Measurements from ENCODE around the gene CEP112. TPM values are rescaled to one million over a fixed set of nuclear protein-coding genes. Genes with fewer than 3 reads are reported as not detected.
A peak's percentile ranks its signal among the peaks of the same experiment; 100 is the strongest.

Gene CEP112
- total RNA-seq, 1 experiment from 2014 or later, result 6.1 TPM

DNA sequence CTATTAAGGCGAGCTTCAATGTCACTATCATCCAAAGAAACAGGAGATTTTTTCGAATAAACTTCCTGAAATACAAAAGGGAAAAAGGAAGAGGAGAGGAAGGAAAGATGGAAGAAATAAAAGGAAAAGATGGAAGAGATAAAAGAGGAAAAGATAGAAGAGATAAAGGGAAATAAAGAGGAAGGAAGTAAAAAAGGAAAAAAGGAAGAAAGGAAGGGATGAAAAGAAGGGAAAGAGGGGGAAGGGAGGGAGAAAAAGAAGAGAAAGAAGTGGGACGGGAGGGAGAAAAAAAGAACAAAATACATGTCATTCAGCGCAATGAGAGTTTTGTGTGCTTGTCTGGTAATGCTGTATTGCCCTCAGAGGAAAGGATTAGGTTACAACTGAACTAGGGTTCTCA, 62.2 kb downstream of the CEP112 start:
- POLR2A ChIA-PET, result no interaction called here
- H3K4me3 Mint-ChIP-seq, result no peak overlapping the region

DNA sequence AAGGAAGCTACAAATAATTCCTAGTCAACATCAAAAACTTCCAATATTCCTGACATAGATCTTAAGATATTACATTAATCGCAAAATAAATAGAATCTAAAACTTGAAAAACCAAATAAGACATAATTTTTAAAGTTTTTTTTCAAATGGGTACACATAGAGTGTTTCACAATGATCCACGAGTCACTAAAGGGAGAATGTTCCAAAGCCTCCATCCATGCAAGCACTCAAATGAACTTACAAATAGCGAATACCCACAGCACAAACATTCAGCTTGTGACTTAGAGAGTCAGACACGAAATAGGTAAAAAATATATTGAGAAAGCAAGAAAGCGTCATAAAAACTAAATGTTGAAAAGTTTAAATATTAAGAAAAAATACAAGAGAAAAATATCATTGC, 65.7 kb downstream of the CEP112 start:
- H3K36me3 Mint-ChIP-seq, result no peaks in the 10 kb centered on the region
- no peak for TF ChIP-seq SMAD4 (CRISPR knock-in tag; IDR thresholded peaks at IDR 0.05)
- TF ChIP-seq, protein P1, sequence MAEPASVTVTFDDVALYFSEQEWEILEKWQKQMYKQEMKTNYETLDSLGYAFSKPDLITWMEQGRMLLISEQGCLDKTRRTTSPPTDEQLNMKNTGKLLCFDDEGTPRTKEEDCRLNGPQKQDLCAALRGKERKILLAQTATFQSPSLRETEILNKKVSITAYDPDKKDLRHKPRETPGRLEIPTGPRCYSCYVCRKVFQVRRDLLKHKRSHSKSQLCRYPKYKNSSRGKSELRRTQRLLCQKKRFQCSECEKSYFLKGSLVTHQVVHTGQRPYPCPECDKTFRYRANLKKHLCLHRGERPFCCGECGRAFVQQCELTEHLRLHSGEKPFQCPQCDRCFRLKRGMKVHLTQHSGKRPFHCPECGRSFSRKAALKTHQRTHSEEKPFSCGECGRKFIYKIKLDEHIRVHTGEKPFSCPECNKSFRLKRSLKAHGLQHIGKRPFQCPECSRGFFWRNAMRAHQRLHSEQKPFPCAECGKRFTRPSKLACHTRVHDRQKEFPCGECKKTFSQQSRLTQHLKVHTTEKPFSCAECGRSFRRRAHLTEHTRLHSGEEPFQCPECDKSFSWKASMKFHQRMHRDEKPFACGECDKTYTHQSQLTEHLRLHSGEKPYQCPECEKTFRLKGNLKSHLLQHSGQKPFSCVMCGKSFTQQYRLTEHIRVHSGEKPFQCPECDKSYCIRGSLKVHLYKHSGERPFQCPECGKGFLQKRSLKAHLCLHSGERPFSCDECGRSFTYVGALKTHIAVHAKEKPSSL (CRISPR knock-in tag; conservative IDR thresholded peaks at IDR 0.05), result no peak
- TF ChIP-seq, protein P2, sequence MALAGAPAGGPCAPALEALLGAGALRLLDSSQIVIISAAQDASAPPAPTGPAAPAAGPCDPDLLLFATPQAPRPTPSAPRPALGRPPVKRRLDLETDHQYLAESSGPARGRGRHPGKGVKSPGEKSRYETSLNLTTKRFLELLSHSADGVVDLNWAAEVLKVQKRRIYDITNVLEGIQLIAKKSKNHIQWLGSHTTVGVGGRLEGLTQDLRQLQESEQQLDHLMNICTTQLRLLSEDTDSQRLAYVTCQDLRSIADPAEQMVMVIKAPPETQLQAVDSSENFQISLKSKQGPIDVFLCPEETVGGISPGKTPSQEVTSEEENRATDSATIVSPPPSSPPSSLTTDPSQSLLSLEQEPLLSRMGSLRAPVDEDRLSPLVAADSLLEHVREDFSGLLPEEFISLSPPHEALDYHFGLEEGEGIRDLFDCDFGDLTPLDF (CRISPR knock-in tag; IDR thresholded peaks at IDR 0.05), result no peak
- no peak overlapping the region for H3K4me3 Mint-ChIP-seq
- ChIA-PET CTCF (interaction anchor here (1.6 kb wide), 1 partner anchor 38 kb away, joined by 3 read pairs; no protein-coding TSS in a partner anchor), POLR2A (no interaction called here)
- ATAC-seq (no peak), DNase-seq (ENCODE audit: low spot score) (no peak)
- H3K27me3 Mint-ChIP-seq (ENCODE audit: low read depth), result no peaks in the 10 kb centered on the region
- H3K4me1 Mint-ChIP-seq, result peaks cover 12% of the 10 kb centered on the region
- H3K27ac Mint-ChIP-seq, result no peak overlapping the region
- no peaks in the 10 kb centered on the region for H3K9me3 Mint-ChIP-seq

More for the DNA sequence above, 62.2 kb downstream of the CEP112 start:
- Mint-ChIP-seq H3K27me3 (ENCODE audit: low read depth) (no peaks in the 10 kb centered on the region), H3K36me3 (no peaks in the 10 kb centered on the region), H3K27ac (no peak overlapping the region), H3K9me3 (no peaks in the 10 kb centered on the region), H3K4me1 (peaks cover 7% of the 10 kb centered on the region)
- DNase-seq (ENCODE audit: low spot score), result no peak
- TF ChIP-seq, protein P3, sequence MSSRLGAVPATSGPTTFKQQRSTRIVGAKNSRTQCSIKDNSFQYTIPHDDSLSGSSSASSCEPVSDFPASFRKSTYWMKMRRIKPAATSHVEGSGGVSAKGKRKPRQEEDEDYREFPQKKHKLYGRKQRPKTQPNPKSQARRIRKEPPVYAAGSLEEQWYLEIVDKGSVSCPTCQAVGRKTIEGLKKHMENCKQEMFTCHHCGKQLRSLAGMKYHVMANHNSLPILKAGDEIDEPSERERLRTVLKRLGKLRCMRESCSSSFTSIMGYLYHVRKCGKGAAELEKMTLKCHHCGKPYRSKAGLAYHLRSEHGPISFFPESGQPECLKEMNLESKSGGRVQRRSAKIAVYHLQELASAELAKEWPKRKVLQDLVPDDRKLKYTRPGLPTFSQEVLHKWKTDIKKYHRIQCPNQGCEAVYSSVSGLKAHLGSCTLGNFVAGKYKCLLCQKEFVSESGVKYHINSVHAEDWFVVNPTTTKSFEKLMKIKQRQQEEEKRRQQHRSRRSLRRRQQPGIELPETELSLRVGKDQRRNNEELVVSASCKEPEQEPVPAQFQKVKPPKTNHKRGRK (CRISPR knock-in tag; IDR thresholded peaks at IDR 0.05; ENCODE audit: borderline replicate concordance), result 0 out of 2 replicates have a peak, but pooled peaks have one; percentile 40
- no peak for TF ChIP-seq TEAD4 (CRISPR knock-in tag; IDR thresholded peaks at IDR 0.05)
- no peak for ATAC-seq
- CTCF ChIA-PET, result no interaction called here

DNA sequence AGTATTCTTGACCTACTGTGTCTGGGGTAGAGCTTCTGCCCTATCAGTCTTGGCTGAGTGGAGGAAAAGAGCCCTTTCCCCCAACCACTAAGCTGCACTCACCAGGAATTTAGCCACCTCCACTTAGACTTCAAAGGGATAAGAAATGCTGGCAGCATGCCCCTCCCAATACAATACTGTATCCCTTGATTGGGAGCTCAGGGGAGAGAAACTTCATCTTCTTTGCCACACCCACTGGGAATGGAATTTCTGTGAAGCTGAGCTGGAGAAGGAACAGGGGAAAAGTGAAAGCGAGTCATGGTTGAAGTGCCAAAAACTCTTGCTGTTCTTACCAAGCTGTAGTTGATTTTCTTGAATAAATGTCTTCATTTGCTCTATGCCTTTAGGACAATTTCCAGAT, 68.8 kb downstream of the CEP112 start:
- Mint-ChIP-seq H3K4me1 (peaks cover 12% of the 10 kb centered on the region), H3K4me3 (no peak overlapping the region), H3K27me3 (ENCODE audit: low read depth) (no peaks in the 10 kb centered on the region), H3K36me3 (no peaks in the 10 kb centered on the region), H3K27ac (no peak overlapping the region), H3K9me3 (peaks cover 11% of the 10 kb centered on the region; the same call in 1 of the 2 replicates)
- ATAC-seq (peak; percentile 65), DNase-seq (ENCODE audit: low spot score) (no peak)
- CTCF ChIA-PET, result interaction anchor here (0.9 to 1.2 kb wide), 3 partner anchors 83 to 892 kb away, joined by 3 to 4 read pairs (median 4); no protein-coding TSS in a partner anchor
- POLR2A ChIA-PET, result no interaction called here
- TF ChIP-seq, protein P4, sequence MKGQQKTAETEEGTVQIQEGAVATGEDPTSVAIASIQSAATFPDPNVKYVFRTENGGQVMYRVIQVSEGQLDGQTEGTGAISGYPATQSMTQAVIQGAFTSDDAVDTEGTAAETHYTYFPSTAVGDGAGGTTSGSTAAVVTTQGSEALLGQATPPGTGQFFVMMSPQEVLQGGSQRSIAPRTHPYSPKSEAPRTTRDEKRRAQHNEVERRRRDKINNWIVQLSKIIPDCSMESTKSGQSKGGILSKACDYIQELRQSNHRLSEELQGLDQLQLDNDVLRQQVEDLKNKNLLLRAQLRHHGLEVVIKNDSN (CRISPR knock-in tag; IDR thresholded peaks at IDR 0.05), result no peak
- TF ChIP-seq EMX1 (CRISPR knock-in tag; IDR thresholded peaks at IDR 0.05) (no peak), SMAD4 (CRISPR knock-in tag; IDR thresholded peaks at IDR 0.05) (no peak), ELF4 (CRISPR knock-in tag; IDR thresholded peaks at IDR 0.05; ENCODE audit: low read depth) (no peak), NR3C1 (CRISPR knock-in tag; conservative IDR thresholded peaks at IDR 0.05; ENCODE audit: low read depth) (no peak), OVOL2 (CRISPR knock-in tag; IDR thresholded peaks at IDR 0.05; ENCODE audit: borderline replicate concordance) (no peak), NFYB (CRISPR knock-in tag; conservative IDR thresholded peaks at IDR 0.05; ENCODE audit: low read depth) (no peak), ZNF671 (CRISPR knock-in tag; IDR thresholded peaks at IDR 0.05) (no peak), ZNF423 (CRISPR knock-in tag; IDR thresholded peaks at IDR 0.05) (no peak), ZNF219 (CRISPR knock-in tag; IDR thresholded peaks at IDR 0.05; ENCODE audit: borderline replicate concordance) (no peak)
- TF ChIP-seq, protein P1 (CRISPR knock-in tag; conservative IDR thresholded peaks at IDR 0.05), result no peak
- TF ChIP-seq, protein P5, sequence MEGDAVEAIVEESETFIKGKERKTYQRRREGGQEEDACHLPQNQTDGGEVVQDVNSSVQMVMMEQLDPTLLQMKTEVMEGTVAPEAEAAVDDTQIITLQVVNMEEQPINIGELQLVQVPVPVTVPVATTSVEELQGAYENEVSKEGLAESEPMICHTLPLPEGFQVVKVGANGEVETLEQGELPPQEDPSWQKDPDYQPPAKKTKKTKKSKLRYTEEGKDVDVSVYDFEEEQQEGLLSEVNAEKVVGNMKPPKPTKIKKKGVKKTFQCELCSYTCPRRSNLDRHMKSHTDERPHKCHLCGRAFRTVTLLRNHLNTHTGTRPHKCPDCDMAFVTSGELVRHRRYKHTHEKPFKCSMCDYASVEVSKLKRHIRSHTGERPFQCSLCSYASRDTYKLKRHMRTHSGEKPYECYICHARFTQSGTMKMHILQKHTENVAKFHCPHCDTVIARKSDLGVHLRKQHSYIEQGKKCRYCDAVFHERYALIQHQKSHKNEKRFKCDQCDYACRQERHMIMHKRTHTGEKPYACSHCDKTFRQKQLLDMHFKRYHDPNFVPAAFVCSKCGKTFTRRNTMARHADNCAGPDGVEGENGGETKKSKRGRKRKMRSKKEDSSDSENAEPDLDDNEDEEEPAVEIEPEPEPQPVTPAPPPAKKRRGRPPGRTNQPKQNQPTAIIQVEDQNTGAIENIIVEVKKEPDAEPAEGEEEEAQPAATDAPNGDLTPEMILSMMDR (IDR thresholded peaks at IDR 0.05), result no peak
- TF ChIP-seq, protein P6, sequence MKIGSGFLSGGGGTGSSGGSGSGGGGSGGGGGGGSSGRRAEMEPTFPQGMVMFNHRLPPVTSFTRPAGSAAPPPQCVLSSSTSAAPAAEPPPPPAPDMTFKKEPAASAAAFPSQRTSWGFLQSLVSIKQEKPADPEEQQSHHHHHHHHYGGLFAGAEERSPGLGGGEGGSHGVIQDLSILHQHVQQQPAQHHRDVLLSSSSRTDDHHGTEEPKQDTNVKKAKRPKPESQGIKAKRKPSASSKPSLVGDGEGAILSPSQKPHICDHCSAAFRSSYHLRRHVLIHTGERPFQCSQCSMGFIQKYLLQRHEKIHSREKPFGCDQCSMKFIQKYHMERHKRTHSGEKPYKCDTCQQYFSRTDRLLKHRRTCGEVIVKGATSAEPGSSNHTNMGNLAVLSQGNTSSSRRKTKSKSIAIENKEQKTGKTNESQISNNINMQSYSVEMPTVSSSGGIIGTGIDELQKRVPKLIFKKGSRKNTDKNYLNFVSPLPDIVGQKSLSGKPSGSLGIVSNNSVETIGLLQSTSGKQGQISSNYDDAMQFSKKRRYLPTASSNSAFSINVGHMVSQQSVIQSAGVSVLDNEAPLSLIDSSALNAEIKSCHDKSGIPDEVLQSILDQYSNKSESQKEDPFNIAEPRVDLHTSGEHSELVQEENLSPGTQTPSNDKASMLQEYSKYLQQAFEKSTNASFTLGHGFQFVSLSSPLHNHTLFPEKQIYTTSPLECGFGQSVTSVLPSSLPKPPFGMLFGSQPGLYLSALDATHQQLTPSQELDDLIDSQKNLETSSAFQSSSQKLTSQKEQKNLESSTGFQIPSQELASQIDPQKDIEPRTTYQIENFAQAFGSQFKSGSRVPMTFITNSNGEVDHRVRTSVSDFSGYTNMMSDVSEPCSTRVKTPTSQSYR (CRISPR knock-in tag; IDR thresholded peaks at IDR 0.05), result no peak

Measured in WTC11 (cell line).